NCI-H1436 (cell line): Measurements from ENCODE around the gene CSTA.

Experiments used
- DNase-seq: peaks from one replicate; lab custom pipeline; 2025; lab: John Stamatoyannopoulos, UW

Gene CSTA

GRCh38 chr3:122382888-122383666, 58.0 kb downstream of the CSTA start, which contains the start of gene MIX23:
TSS of gene MIX23 (minus strand) at chr3:122383231. CDS start at chr3:122383224, 7 bp downstream.
- peak; percentile 89 for DNase-seq

- peak; percentile 95 for DNase-seq
These were observed 59.0 kb downstream of the CSTA start, which contains the start of gene FAM162A for GRCh38 chr3:122383771-122384697. TSS of gene FAM162A (plus strand) at chr3:122384182. CDS start at chr3:122384266, 84 bp downstream.

GRCh38 chr3:122387709-122388108, 62.7 kb downstream of the CSTA start:
- no peak for DNase-seq

GRCh38 chr3:122389197-122389596, 64.1 kb downstream of the CSTA start:
- no peak for DNase-seq

GRCh38 chr3:122389892-122390291, 64.8 kb downstream of the CSTA start:
- no peak for DNase-seq

- DNase-seq = no peak
These were observed 65.6 kb downstream of the CSTA start for GRCh38 chr3:122390665-122391064.
